Omental fat pad (tissue), 4 donors: ENCODE measurements around the gene NOC2L. TPM values are rescaled to one million over a fixed set of nuclear protein-coding genes. Genes with fewer than 3 reads are reported as not detected.

Experiments
- ATAC-seq: fragments of 150-250 bp; one replicate; pipeline ENCODE4 v1.9.1; 2016; ENCODE audit warnings: mild to moderate bottlenecking, moderate library complexity; ENCODE audit not compliant: low FRiP score
- DNase-seq: peaks from one replicate; pipeline ENCODE4 v3.0.0-alpha.2; 2019; ENCODE audit warnings: low spot score
- CTCF ChIP-seq, 3 donors: fragments of 450-650 bp; IDR thresholded peaks; one replicate each; pipeline ENCODE4 v1.5.1; 2016 to 2017; ENCODE audit warnings: antibody characterized with exemption in 3 of 3, mild to moderate bottlenecking in 3 of 3, moderate library complexity in 2 of 3
- total RNA-seq, 4 donors: library from RNA; depleted of rRNA; stranded (reverse); fragments of >200 nt; gene quantifications; one replicate each; pipeline ENCODE4 v1.1.0, GENCODE V29; 2016

Gene NOC2L
- 10 to 100 TPM; 29.2 to 63.5 (median 31.3) TPM for total RNA-seq

GRCh38 chr1:958823-959730 lies at the start of gene NOC2L:
TSS of gene NOC2L (minus strand) at chr1:959256. CDS start at chr1:959240, 16 bp downstream.
- ATAC-seq (peak; percentile 88), DNase-seq (peak; percentile 76)

GRCh38 chr1:1006305-1007159 lies 47.5 kb upstream of the NOC2L start:
- TF ChIP-seq CTCF (IDR thresholded peaks at IDR 0.05) = no peak
- DNase-seq (no peak), ATAC-seq (no peak)

More at GRCh38 chr1:958823-959730, at the start of gene NOC2L:
- no peak for TF ChIP-seq CTCF (IDR thresholded peaks at IDR 0.05)

- no peak for ATAC-seq
- no peak for DNase-seq
- no peak for TF ChIP-seq CTCF (IDR thresholded peaks at IDR 0.05)
Measured at GRCh38 chr1:1005774-1006304, 46.8 kb upstream of the NOC2L start.

- DNase-seq (no peak), ATAC-seq (no peak)
- no peak for TF ChIP-seq CTCF (IDR thresholded peaks at IDR 0.05)
Measured at GRCh38 chr1:1004780-1005697, 46.0 kb upstream of the NOC2L start.

GRCh38 chr1:1004420-1004779 lies 45.3 kb upstream of the NOC2L start:
- TF ChIP-seq CTCF (IDR thresholded peaks at IDR 0.05) = no peak

More at GRCh38 chr1:1004420-1004779, 45.3 kb upstream of the NOC2L start:
- no peak for ATAC-seq
- DNase-seq = no peak
